ENCODE results near the gene MEGF9. TPM values are rescaled to one million over a fixed set of nuclear protein-coding genes. Genes with fewer than 3 reads are reported as not detected.

Gene MEGF9
- total and polyA plus RNA-seq, 4 donors, result 15.5 to 27.4 (median 19.3) TPM

DNA sequence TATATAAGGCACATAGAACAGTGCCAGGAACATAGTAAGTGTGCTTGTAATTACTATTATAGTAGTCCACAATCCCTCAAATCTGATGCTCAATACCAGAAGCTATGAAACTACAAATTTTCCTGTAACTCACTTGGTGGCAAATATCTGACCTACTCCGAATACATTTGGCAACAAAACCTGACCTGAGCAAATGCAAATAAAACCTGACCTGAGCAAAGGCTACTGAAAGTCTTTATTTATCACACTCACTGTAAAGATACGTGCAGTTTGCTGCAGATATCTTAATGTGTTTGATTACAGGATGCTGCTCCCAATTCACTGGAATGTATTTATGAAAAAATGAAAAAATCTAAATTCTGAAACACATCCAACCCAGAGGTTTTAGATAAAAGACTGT is 7.1 kb downstream of the MEGF9 start:
- no peak for DNase-seq (ENCODE audit: low spot score)
- no peak overlapping the region for H3K4me3 ChIP-seq (ENCODE audit: low read depth in 1 of 3, low read length in 3 of 3)
- no peaks in the 10 kb centered on the region for H3K9me3 ChIP-seq (ENCODE audit: control insufficient read depth in 4 of 4, low read length in 3 of 4)
- H3K9ac ChIP-seq (ENCODE audit: low read depth in 1 of 2, low read length in 2 of 2), result no peak overlapping the region
- TF ChIP-seq HNF4G (IDR thresholded peaks at IDR 0.05) (no peak), HNF4A (conservative IDR thresholded peaks at IDR 0.05) (peak; percentile 45 to 74), RAD21 (IDR thresholded peaks at IDR 0.05) (peak in 1 of 2 donors; percentile 41), CTCF (IDR thresholded peaks at IDR 0.05; ENCODE audit: low read depth, low read length, missing input control) (no peak), RXRA (IDR thresholded peaks at IDR 0.05) (peak; percentile 36 to 71), FOXA2 (IDR thresholded peaks at IDR 0.05) (peak; percentile 19), JUND (IDR thresholded peaks at IDR 0.05) (peak in 1 of 2 donors; percentile 14), YY1 (IDR thresholded peaks at IDR 0.05) (peak; percentile 32)
- TF ChIP-seq, protein P1, sequence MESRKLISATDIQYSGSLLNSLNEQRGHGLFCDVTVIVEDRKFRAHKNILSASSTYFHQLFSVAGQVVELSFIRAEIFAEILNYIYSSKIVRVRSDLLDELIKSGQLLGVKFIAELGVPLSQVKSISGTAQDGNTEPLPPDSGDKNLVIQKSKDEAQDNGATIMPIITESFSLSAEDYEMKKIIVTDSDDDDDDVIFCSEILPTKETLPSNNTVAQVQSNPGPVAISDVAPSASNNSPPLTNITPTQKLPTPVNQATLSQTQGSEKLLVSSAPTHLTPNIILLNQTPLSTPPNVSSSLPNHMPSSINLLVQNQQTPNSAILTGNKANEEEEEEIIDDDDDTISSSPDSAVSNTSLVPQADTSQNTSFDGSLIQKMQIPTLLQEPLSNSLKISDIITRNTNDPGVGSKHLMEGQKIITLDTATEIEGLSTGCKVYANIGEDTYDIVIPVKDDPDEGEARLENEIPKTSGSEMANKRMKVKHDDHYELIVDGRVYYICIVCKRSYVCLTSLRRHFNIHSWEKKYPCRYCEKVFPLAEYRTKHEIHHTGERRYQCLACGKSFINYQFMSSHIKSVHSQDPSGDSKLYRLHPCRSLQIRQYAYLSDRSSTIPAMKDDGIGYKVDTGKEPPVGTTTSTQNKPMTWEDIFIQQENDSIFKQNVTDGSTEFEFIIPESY (IDR thresholded peaks at IDR 0.05), result peak; percentile 23
- TF ChIP-seq, protein P2, sequence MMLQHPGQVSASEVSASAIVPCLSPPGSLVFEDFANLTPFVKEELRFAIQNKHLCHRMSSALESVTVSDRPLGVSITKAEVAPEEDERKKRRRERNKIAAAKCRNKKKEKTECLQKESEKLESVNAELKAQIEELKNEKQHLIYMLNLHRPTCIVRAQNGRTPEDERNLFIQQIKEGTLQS (IDR thresholded peaks at IDR 0.05), result no peak
- TF ChIP-seq, protein P3, sequence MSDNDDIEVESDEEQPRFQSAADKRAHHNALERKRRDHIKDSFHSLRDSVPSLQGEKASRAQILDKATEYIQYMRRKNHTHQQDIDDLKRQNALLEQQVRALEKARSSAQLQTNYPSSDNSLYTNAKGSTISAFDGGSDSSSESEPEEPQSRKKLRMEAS (IDR thresholded peaks at IDR 0.05), result peak; percentile 34
- peaks cover 12 to 59% (median 38%) of the 10 kb centered on the region in 4 donors for H3K4me1 ChIP-seq (ENCODE audit: control insufficient read depth in 4 of 4, insufficient read depth in 4 of 4, low read length in 3 of 4)
- 30% methylated on average over 2 of the region's 2 CpGs for WGBS
- H3K36me3 ChIP-seq (ENCODE audit: control insufficient read depth in 4 of 4, insufficient read depth in 3 of 4, low read depth in 1 of 4, low read length in 3 of 4), result no peaks in the 10 kb centered on the region
- H3K27ac ChIP-seq (ENCODE audit: low read depth in 1 of 2, low read length in 2 of 2), result peak overlapping the region; percentile 50 to 70
- H3K27me3 ChIP-seq (ENCODE audit: control insufficient read depth in 4 of 4, insufficient read depth in 4 of 4, low read length in 3 of 4), result no peaks in the 10 kb centered on the region

DNA sequence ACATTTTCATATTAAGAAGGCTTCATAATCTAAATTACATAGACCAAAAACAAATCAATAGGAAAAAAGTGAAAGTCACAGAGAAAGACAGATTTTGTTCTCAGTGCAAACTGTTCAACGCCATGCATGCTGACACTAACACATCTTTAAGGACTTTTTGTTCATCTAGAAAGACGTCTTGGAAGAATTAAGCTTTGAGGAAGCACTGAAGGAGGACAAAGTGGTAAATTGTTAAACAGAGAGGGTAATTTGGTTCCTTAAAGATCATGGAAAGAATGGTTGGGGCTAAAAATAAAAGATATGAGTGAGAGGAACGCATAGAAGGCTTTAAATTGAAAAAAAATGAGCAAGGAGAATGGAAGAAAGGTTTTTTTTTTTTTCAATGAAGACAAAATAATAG is 9.1 kb downstream of the MEGF9 start:
- Histone ChIP-seq H3K9ac (ENCODE audit: low read depth in 1 of 2, low read length in 2 of 2) (no peak overlapping the region), H3K4me1 (ENCODE audit: control insufficient read depth in 4 of 4, insufficient read depth in 4 of 4, low read length in 3 of 4) (peaks cover 12 to 50% (median 29%) of the 10 kb centered on the region in 4 donors)

More for the DNA sequence above, 9.1 kb downstream of the MEGF9 start:
- no peak overlapping the region for H3K27ac ChIP-seq (ENCODE audit: low read depth in 1 of 2, low read length in 2 of 2)
- H3K4me3 ChIP-seq (ENCODE audit: low read depth in 1 of 3, low read length in 3 of 3), result no peak overlapping the region
- H3K36me3 ChIP-seq (ENCODE audit: control insufficient read depth in 4 of 4, insufficient read depth in 3 of 4, low read depth in 1 of 4, low read length in 3 of 4), result no peaks in the 10 kb centered on the region
- TF ChIP-seq YY1 (IDR thresholded peaks at IDR 0.05) (no peak), SP1 (IDR thresholded peaks at IDR 0.05) (no peak), NR2F2 (IDR thresholded peaks at IDR 0.05) (no peak), HNF4G (IDR thresholded peaks at IDR 0.05) (no peak), FOXA1 (IDR thresholded peaks at IDR 0.05) (no peak), JUND (IDR thresholded peaks at IDR 0.05) (no peak), RXRA (IDR thresholded peaks at IDR 0.05) (no peak), EGR1 (IDR thresholded peaks at IDR 0.05; ENCODE audit: low read depth in 2 of 2) (no peak), CTCF (IDR thresholded peaks at IDR 0.05; ENCODE audit: low read depth, low read length, missing input control) (no peak), TAF1 (conservative IDR thresholded peaks at IDR 0.05) (no peak)
- TF ChIP-seq, protein P1 (IDR thresholded peaks at IDR 0.05), result no peak
- TF ChIP-seq, protein P3 (IDR thresholded peaks at IDR 0.05), result no peak
- TF ChIP-seq, protein P4, sequence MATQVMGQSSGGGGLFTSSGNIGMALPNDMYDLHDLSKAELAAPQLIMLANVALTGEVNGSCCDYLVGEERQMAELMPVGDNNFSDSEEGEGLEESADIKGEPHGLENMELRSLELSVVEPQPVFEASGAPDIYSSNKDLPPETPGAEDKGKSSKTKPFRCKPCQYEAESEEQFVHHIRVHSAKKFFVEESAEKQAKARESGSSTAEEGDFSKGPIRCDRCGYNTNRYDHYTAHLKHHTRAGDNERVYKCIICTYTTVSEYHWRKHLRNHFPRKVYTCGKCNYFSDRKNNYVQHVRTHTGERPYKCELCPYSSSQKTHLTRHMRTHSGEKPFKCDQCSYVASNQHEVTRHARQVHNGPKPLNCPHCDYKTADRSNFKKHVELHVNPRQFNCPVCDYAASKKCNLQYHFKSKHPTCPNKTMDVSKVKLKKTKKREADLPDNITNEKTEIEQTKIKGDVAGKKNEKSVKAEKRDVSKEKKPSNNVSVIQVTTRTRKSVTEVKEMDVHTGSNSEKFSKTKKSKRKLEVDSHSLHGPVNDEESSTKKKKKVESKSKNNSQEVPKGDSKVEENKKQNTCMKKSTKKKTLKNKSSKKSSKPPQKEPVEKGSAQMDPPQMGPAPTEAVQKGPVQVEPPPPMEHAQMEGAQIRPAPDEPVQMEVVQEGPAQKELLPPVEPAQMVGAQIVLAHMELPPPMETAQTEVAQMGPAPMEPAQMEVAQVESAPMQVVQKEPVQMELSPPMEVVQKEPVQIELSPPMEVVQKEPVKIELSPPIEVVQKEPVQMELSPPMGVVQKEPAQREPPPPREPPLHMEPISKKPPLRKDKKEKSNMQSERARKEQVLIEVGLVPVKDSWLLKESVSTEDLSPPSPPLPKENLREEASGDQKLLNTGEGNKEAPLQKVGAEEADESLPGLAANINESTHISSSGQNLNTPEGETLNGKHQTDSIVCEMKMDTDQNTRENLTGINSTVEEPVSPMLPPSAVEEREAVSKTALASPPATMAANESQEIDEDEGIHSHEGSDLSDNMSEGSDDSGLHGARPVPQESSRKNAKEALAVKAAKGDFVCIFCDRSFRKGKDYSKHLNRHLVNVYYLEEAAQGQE (IDR thresholded peaks at IDR 0.05), result no peak
- no peaks in the 10 kb centered on the region for H3K9me3 ChIP-seq (ENCODE audit: control insufficient read depth in 4 of 4, low read length in 3 of 4)
- 59% methylated on average over 3 of the region's 3 CpGs for WGBS
- H3K27me3 ChIP-seq (ENCODE audit: control insufficient read depth in 4 of 4, insufficient read depth in 4 of 4, low read length in 3 of 4), result no peaks in the 10 kb centered on the region
- DNase-seq (ENCODE audit: low spot score), result no peak
